ENCODE measurements around the gene SPAG8.

The SPAG8 gene

GRCh38 chr9:35828716-35829083 is 16.6 kb upstream of the SPAG8 start, which contains the start of gene FAM221B:
FAM221B (minus strand) TSS chr9:35828732; CDS start chr9:35826161, 2,571 bp downstream.
- Histone ChIP-seq H3K4me1 (ENCODE audit: insufficient read depth, low read length, severe bottlenecking) (peaks cover 16% of the 10 kb centered on the region), H3K9ac (ENCODE audit: low read length) (peak within 1 kb of the TSS; percentile 66), H3F3A (ENCODE audit: insufficient read depth, low read length) (no peaks in the 10 kb centered on the region), H3K27ac (ENCODE audit: low read depth, low read length, poor library complexity, severe bottlenecking) (no peak within 1 kb of the TSS), H3K79me2 (ENCODE audit: insufficient read depth, low read length) (no peaks in the 10 kb centered on the region), H4K20me1 (ENCODE audit: insufficient read depth, low read length) (no peaks in the 10 kb centered on the region), H3K27me3 (ENCODE audit: insufficient read depth, low read length) (no peaks in the 10 kb centered on the region), H3K4me3 (ENCODE audit: low read depth, low read length, poor library complexity, severe bottlenecking) (peak within 1 kb of the TSS; percentile 75), H2AFZ (ENCODE audit: low read length) (peak within 1 kb of the TSS; percentile 84), H3K36me3 (ENCODE audit: insufficient read depth, low read length) (no peaks in the 10 kb centered on the region), H3K9me3 (ENCODE audit: low read length) (no peaks in the 10 kb centered on the region), H3K4me2 (ENCODE audit: low read length) (peak within 1 kb of the TSS; percentile 99), H3K9me2 (ENCODE audit: low read depth, low read length) (no peaks in the 10 kb centered on the region)
- TF ChIP-seq CTCF (IDR thresholded peaks at IDR 0.05; ENCODE audit: low read length) (no peak), EZH2 (IDR thresholded peaks at IDR 0.05; ENCODE audit: borderline replicate concordance, low read length) (no peak)

- Histone ChIP-seq H2AFZ (ENCODE audit: low read length) (no peak overlapping the region), H3K27ac (ENCODE audit: low read depth, low read length, poor library complexity, severe bottlenecking) (no peak overlapping the region), H3F3A (ENCODE audit: insufficient read depth, low read length) (no peaks in the 10 kb centered on the region), H4K20me1 (ENCODE audit: insufficient read depth, low read length) (no peaks in the 10 kb centered on the region), H3K36me3 (ENCODE audit: insufficient read depth, low read length) (no peaks in the 10 kb centered on the region), H3K4me3 (ENCODE audit: low read depth, low read length, poor library complexity, severe bottlenecking) (no peak overlapping the region), H3K9me3 (ENCODE audit: low read length) (no peaks in the 10 kb centered on the region), H3K4me1 (ENCODE audit: insufficient read depth, low read length, severe bottlenecking) (peaks cover 12% of the 10 kb centered on the region), H3K79me2 (ENCODE audit: insufficient read depth, low read length) (no peaks in the 10 kb centered on the region), H3K9me2 (ENCODE audit: low read depth, low read length) (no peaks in the 10 kb centered on the region), H3K9ac (ENCODE audit: low read length) (no peak overlapping the region), H3K4me2 (ENCODE audit: low read length) (no peak overlapping the region), H3K27me3 (ENCODE audit: insufficient read depth, low read length) (no peaks in the 10 kb centered on the region)
- TF ChIP-seq CTCF (IDR thresholded peaks at IDR 0.05; ENCODE audit: low read length), result no peak
- no peak for TF ChIP-seq EZH2 (IDR thresholded peaks at IDR 0.05; ENCODE audit: borderline replicate concordance, low read length)
These were observed 15.4 kb upstream of the SPAG8 start for GRCh38 chr9:35827486-35827885.

GRCh38 chr9:35826071-35826701 is 14.1 kb upstream of the SPAG8 start:
- no peaks in the 10 kb centered on the region for H3K9me3 ChIP-seq (ENCODE audit: low read length)
- H3K27me3 ChIP-seq (ENCODE audit: insufficient read depth, low read length), result no peaks in the 10 kb centered on the region
- no peak overlapping the region for H2AFZ ChIP-seq (ENCODE audit: low read length)
- TF ChIP-seq CTCF (IDR thresholded peaks at IDR 0.05; ENCODE audit: low read length) (peak; percentile 92), EZH2 (IDR thresholded peaks at IDR 0.05; ENCODE audit: borderline replicate concordance, low read length) (no peak)
- no peak overlapping the region for H3K9ac ChIP-seq (ENCODE audit: low read length)
- no peak overlapping the region for H3K4me2 ChIP-seq (ENCODE audit: low read length)
- no peaks in the 10 kb centered on the region for H3F3A ChIP-seq (ENCODE audit: insufficient read depth, low read length)
- no peak overlapping the region for H3K4me3 ChIP-seq (ENCODE audit: low read depth, low read length, poor library complexity, severe bottlenecking)
- no peak overlapping the region for H3K27ac ChIP-seq (ENCODE audit: low read depth, low read length, poor library complexity, severe bottlenecking)
- no peaks in the 10 kb centered on the region for H3K9me2 ChIP-seq (ENCODE audit: low read depth, low read length)
- peaks cover 12% of the 10 kb centered on the region for H3K4me1 ChIP-seq (ENCODE audit: insufficient read depth, low read length, severe bottlenecking)
- no peaks in the 10 kb centered on the region for H3K36me3 ChIP-seq (ENCODE audit: insufficient read depth, low read length)
- no peaks in the 10 kb centered on the region for H4K20me1 ChIP-seq (ENCODE audit: insufficient read depth, low read length)
- no peaks in the 10 kb centered on the region for H3K79me2 ChIP-seq (ENCODE audit: insufficient read depth, low read length)

All from OCI-LY1 (cell line).